CD1c-positive myeloid dendritic cell (primary cell): Measurements from ENCODE around the gene EXOC4.
A peak's percentile ranks its signal among the peaks of the same experiment; 100 is the strongest.

Experiments used
- DNase-seq: peaks from one replicate; pipeline ENCODE4 v3.0.0-alpha.2; 2016; ENCODE audit errors: extremely low spot score

Gene EXOC4

DNA sequence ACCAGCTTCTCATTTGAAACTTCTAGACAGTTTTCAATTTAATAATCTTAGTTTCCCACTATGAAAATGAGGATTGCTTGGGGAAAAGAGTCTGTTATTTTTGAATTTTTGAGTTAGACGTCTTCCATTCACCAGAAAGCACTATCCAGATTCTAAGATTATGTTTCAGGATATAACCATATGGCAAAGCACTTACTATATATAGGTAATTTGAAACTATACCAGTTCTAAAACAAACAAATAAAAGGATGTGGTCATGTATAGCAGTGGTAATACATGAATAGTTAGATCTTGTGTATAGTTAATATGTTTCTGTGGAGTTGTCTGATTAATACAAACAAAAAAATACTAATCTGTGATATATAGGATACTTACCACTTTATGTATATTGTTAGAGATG, 320.0 kb downstream of the EXOC4 start:
- DNase-seq, result no peak

DNA sequence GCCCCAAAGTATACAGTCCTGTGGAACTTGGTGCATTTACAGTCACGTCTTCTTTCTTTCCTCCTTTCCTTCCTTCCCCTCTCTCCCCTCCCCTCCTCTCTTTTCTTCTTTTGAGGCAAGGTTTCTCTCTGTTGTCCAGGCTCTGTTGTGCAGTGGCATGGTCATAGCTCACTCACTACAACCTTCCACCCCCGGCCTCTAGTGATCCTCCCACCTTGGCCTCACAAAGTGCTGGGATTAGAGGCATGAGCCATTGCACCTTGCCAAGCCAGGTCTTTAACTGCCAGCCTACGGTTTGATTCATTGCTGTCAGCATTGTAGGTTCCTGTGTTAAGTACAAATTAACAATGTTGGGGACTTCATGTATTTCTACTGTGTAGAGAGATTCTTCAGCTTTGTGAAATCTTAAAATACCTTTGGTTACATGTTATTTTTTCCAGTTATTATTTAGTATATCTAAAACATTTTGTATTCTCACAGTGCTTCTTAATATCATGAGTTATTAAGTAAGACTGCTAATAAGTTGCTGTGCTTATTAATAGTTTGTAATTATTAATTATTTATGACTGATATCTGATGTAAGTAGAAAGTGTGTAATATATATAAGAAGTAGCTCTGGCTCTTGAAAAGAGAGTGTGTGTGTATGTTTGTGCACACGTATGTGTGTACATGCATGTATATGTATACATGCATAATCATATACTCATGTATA, 320.8 kb downstream of the EXOC4 start:
- no peak for DNase-seq

DNA sequence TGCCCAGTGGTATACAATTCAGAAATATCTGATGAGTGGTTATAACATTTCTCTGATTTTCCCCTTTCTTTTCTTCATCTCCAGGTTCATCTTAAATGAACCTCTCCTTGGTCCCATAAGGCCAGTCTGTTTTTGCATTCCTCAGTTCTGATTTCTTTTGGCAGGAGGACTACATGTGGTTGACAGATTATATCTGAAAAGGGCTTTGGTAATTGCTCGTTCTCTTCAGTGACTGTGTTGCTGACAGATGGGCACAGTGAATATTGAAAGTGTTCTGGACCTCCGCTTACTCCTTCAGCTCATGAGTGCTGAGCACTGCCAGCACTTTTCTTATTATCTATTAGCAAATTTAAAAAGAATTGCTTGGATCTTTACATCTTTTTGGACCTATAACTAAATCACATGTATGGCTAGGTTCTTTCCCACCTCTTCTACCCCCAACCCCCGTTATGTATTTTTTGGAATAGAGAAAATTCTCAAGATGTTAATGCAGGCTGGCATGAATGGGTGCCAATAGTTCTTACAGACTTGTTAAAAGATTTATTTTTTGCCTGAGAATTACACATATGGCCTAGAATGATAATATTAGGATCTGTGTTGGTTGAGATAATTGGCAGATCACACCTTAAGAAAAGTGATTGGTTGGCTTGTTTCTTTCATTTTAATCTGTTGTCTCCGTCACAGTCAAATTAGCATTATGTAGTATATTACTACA, 323.0 kb downstream of the EXOC4 start:
- DNase-seq, result no peak

DNA sequence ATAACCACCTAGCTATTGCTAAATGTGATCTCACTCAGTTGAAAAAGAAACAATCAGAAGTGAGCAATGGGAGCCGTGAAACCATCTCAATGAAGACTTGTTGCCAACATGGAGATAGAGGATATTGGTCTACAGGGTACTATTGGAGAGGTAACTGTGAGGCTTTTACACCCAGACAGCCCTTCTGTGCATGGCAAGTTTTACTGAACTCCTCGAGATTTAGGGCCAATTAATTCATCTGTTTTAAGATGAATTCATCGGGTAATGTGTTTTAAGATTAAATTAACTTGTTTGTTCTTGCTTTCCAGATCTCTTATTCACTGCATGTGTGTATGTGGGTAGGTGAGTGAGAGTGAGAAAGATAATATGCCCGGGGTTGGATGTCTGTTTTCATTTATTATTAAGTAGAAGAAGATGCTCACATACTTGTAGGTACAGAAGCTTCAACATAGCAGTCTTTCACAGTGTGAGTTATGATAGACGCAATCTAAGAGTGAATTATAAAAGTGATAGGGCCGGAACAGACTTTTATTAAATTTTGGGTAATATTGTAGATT, 323.8 kb downstream of the EXOC4 start:
- DNase-seq, result no peak

DNA sequence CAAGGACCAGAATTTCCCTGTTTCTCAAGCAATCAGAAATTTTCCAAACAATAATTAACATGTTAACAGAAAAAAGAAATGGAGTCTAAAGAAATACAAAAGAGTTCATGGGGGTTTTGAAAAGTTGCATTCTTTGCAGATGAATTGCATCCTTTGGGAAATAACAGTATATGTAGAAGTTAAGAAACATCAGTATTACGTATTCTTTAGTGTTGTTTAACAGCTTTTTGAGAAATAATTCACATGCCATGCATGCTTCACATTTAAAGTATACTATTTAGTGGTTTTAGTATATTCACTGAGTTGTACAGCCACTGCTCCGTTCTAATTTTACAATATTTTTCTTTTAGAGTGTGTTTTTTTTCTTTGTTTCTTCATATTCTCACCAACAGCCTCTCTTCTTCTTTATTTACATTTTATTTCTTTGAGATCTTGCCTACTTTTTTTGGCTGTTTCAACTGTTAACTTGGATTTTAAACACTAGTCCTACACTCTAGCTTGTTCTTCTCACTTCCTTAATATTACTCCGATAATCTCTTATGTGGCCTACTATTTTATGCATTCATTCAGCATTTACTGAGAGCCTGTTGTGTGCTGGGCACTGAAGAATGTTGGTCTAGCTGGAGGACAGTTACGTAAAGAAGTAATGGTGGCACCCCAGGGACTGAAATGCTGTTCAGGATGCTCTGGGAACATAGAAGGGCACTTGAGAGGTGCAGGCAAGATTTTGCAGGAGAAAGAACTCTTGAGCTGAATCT, 330.1 kb downstream of the EXOC4 start:
- DNase-seq, result no peak

DNA sequence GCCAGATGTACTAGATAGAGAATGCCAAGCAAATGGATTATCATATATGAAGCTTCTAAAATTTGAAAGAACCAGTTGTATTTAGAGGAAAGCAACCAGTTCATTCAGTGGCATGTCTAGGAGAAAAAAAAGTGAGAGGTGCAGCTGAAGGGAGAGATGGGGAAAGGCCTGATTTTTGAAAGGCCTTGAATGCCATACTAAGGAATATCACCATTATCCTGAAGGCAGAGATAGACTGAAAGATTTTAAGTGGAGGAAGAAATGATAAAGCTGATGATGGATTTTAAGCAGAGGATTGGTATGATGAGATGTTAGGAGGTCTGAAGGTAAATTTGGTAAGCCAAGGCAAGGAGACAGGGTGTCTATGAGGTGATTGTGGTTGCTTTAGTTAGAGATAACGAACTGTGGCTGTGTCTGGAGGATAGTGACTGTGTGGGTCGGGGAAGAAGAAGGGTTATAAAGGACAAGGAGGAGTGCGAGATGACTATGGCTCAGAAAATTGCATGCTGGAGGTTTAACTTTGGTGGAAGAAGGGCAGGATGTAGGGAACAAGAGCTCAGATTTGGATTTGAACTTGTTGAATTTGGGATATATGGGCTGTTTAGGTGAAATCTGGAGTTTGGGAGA, 330.8 kb downstream of the EXOC4 start:
- no peak for DNase-seq

DNA sequence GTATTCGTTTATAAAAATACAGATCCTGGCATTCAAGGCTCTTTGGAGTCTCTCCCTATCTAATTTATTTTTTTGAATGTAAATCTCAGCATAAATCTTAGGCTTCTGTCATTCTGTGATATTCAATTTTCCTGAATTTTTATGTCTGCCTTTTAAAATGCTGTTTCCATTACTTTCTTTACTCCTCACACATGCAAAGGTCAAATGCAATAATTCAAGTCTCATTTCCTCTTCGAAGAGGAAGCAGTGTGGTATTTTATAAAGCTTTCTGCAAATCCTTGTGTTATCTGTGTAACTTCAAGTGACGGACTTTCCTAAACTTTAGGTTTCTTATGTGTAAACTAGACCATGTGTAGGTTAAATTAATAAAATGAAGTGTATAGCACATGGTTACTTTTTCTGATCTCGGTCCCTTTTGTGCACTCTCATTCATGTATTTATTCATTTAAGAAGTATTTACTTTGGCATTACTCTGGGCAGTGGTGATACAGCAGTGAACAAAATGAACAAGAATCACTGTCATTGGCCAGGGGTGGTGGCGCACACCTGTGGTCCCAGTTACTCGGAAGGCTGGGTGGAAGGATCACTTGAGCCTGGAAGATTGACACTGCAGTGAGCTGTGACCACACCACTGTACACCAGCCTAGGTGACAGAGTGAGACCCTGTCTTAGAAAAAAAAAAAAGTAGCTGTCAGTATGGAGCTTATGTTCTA, 332.2 kb downstream of the EXOC4 start:
- peak; percentile 27 for DNase-seq

DNA sequence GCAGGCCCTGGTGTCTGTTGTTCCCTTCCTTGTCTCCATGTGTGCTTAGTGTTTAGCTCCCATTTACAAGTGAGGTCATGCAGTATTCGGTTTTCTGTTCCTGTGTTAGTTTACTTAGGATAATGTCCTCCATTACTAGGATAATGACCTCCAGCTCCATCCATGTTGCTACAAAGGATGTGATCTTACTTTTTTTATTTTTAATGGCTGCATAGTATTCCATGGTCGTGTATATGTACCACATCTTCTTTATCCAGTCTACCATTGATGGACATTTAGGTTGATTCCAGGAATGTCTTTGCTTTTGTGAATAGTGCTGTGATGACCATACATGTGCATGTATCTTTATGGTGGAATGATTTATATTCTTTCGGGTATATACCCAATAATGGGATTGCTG, 333.4 kb downstream of the EXOC4 start:
- no peak for DNase-seq

DNA sequence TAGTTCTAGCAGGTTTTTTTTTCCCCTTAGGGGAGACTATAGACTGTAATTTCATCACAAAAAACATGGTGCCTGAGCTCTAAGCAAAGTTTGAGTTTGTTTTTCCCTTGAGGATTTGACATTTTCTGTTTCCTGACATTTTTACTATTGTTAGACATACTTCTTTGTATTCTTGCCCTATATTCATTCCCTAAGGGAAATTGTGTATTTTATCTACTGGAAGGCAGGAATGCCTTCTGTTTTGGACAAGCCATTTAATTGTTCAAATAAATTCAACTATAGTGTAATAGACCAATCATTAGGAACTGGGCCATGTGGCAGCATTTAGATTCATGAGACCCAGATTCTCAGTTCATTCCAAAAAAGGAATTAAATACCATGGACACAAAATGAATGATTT, 335.0 kb downstream of the EXOC4 start:
- DNase-seq, result no peak

DNA sequence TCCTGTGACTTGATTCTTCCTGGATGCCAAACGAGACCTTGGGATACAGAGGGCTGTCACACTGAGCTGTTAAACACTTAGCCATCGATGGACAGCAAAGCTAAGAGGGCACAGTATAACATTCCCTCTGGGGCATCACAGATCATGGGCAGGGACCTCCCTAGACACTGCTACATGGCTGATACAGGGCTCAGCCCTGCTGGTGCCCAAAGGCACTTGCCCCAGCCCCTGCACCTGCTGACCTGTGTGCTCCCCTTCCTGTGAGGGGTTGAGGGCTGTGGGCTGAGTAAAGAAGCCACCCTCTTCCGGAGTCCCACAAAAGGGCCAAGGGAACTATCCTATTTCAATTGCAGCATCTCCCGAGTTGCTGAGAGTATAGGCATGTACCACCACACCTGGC, 337.9 kb downstream of the EXOC4 start:
- no peak for DNase-seq

DNA sequence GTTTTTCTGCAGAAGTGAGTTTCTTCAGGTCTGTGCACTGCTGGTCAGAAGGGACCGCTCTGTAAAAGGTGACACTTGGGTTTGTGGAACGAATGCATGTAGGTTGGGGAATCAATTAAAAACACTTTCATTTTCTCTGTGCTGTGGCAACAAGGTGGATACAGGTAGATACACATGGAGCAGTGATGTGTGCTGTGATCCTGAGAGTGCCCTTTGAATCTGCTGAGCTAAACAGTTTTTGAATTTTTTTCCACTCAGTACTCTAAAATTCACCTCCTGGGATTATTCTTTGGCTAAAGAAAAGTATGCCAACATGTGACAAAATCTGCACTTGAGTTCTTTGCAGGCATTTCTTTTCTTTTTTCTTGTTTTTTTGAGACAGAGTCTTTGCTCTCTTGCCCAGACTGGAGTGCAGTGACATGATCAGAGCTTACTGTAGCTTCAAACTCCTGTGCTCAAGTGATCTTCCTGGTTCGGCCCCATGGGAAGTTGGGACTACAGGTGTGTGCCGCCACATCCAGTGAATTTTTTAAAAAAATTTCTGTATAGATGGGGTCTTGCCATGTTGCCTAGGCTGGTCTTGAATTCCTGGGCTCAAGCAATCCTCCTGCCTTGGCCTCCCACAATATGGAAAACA, 338.9 kb downstream of the EXOC4 start:
- DNase-seq, result no peak

DNA sequence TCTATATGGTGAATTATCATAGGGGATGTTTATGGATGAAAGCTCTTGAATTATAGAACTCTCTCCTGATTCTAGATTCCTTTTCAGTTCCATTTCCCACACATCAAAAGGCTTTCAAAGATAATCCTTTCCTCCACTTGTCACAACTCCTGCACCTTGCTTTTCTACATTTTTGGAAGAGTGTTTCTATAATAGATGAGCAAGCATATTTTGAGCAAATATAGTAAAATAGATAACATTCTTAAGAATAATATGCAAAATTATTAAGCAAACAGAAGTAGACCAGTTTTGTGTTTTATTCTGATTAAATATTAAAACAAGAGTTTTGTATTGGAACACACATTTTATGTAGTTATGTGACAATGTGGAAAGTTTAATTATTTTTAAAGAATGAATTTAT, 340.7 kb downstream of the EXOC4 start:
- no peak for DNase-seq

DNA sequence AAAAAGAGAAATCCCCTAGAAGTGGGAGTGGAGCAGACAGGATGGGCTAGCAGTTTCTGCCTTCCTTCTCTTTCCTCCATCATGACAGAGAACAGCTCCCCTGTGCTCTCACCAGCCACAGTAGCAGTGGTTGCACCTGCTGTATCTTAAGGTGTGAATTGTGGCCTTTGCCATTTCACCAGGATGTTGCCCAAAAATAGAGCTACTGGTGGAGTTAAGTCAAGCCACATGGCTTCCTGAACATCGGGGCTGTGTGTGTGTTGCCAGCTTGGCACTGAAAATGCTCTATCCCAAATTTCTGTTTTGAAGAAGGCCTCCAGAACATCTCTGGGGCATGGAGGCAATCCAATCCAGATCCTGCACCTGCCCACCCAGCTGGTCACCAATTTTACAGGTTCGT, 348.7 kb downstream of the EXOC4 start:
- DNase-seq, result no peak

DNA sequence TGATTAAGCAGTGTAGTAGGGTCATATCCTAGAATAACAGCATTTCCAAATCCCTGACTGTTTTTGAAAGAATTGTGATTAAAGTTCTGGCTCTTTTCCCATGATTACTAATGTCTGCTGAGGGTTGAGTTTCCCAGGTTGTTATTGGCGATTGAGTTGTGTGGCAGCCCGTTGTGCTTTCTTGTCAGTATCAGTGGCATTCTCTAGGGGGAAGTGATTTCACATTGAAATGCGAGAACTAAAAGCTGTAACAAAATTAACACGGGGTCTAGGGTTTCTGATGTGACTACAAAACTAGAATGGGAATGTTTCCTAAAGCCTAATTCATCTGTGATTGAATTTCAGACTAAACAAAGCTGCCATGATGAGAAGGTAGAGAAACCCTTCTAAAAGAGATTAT, 349.4 kb downstream of the EXOC4 start:
- no peak for DNase-seq

DNA sequence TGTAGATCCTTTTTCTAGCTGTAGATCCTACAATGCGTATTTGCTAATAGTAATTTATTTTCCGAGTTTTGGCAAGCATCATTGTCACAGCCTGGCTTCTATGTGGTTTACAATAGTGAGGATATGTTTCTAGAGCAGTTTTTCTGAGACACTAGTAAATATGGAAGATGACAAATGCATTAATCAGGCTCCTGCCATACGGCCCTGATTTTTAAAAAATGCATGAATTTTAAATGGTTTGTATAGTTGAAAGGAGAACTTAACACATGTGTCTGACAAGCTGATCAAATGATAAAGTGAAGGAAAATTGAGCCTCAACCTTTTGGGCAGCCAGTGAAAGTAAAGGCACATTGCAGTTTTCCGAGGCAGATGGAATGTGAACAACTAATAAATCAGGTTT, 354.1 kb downstream of the EXOC4 start:
- no peak for DNase-seq

DNA sequence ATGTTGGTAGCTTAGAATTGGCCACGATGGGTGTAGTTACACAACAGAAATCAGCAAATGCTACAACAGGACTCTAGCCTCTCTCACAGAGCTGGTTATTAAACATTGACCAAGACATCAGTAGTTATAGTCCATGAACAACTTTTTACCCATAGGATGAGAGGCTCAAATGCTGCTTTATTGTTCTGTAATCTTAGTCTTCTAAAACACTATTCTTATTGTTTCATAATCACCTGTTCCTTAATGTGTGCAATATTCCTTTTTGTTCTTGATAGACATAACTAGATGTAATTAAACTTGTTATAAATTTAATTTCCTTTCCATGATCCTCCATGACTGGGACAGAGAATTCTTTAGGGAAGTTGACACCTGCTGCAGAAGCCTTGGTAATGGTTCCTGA, 356.9 kb downstream of the EXOC4 start:
- DNase-seq, result no peak

DNA sequence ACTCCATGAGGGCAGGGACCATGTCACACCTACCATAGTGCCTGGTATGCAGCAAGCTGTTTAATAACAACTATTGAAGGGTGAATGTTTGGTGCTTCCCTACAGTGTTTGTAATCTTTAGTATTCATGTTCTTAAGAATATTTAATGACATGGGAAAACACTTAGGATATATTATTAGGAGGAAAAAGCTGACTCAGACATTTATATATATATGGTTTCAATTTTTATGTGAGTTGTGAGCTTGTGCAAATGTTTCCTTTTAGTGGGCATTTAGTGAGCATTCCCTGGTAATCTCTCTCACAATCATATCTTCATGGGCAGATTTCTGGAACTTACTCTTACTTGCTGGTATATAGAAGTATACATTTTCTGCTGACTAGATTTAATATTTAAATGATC, 359.1 kb downstream of the EXOC4 start:
- no peak for DNase-seq

DNA sequence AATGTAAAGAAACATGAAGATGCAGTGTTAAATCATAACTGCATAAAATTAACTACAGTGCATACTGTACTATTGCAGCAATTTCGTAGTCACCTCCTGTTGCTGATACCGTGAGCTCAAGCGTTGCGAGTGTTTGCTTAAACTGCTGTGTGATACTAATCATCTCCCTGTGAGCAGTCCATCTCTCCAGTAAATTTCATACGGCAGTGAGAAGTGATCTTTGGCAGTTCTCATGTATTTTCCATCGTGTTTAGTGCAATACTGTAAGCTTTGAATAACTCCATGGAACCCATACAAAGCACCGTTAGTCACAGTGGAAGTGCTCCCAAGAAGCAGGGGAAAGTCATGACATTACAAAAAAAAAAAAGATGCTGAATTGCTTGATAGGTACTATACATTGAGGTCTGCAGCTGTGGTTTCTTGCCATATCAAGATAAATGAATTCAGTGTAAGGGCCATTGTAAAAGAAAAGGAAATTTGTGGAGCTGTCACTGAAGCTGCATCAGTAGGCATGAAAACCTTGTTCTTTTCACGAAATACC, 360.4 kb downstream of the EXOC4 start:
- DNase-seq, result no peak

DNA sequence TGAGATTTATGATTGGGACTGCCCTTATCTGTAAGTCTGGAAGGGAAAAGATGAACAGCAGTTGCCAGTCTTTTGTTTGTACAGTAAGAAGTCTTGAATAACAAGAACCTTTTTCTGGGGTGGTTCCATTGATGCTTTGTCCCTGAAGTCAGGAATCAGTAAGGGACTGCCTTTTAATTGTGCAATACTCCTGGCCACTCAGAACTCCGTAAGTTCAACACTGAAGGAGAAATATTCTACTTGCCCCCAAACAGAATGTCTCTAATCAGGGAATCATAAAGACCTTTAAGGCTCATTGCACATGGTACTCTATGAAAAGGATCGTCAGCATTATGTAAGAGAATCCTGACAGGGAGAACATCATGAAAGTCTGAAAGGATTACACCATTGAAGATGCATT, 361.4 kb downstream of the EXOC4 start:
- DNase-seq, result no peak

DNA sequence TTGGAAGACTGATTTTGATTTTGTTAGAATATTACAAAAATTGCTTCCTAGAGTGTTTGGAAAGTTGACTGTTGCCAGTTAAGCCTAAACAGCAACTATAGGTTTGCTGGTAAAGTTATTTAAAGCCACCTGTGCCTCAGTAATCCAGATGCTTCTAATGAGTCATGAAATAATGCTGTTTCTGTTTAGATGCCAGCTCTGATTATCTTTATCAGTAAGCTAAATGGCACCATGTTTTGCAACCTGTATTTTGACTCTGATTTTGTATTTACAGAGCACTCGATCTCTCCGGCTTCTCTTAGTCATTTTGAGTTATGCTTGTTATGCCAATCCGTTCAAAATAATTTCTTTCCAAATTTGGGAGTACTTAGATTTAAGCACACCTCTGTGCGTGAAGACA, 366.1 kb downstream of the EXOC4 start:
- DNase-seq, result no peak

DNA sequence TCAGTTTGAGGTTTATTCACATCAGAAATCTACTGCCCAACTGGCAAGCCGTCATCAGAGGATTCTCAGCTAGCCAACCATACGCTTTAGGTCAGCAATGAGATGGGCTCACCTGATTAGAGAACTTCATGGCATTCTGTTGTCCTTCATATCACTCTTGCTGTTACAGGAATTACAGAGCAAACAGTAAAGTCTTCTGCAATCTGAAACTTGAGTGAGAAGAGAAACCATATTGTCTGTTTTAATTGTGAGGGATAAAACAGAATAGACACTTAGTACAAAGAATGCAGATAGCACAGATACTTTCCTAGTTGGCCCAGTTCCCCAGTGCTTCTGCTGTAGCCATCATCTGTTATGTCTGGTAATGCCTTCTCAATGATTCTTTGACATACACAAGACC, 366.6 kb downstream of the EXOC4 start:
- no peak for DNase-seq
